Bronchial epithelial cell (primary cell): ENCODE measurements around the gene SLC47A1. TPM values are rescaled to one million over a fixed set of nuclear protein-coding genes. Genes with fewer than 3 reads are reported as not detected.
"Not testable (repeated sequence)": the region's sequence is repeated elsewhere in the genome, so short reads cannot be mapped to it uniquely, and the experiment has no call there.

Experiments used
- DNase-seq: peaks from one replicate; pipeline ENCODE4 v3.0.0-alpha.2; 2010; ENCODE audit warnings: low read depth
- FAIRE-seq: peaks from 2 replicates; lab custom pipeline; 2011; peaks lifted over from hg19 to GRCh38; lab: Jason Lieb, UNC
- H3K27me3 ChIP-seq: 2 replicates; pipeline ENCODE4 v1.5.1; 2011; ENCODE audit warnings: low read length; ENCODE audit not compliant: control insufficient read depth, insufficient read depth
- H3K36me3 ChIP-seq: 2 replicates; pipeline ENCODE4 v1.5.1; 2011; ENCODE audit warnings: low read length; ENCODE audit not compliant: control insufficient read depth, insufficient read depth
- H3K4me3 ChIP-seq: 2 replicates; pipeline ENCODE4 v1.5.1; 2011; ENCODE audit warnings: mild to moderate bottlenecking, low read depth, low read length, control low read depth
- total RNA-seq: library from RNA; depleted of rRNA; stranded (reverse); fragments of >200 nt; gene quantifications from 2 replicates; pipeline ENCODE4 v1.2.1, GENCODE V29; 2014
- TF ChIP-seq, protein P1 (sequence below): IDR thresholded peaks from 2 replicates; pipeline ENCODE4 v1.5.1; 2011; ENCODE audit warnings: mild to moderate bottlenecking, moderate library complexity, low read length, control low read depth, inconsistent platforms; ENCODE audit not compliant: insufficient read depth, severe bottlenecking

The SLC47A1 gene
- total RNA-seq, 1 donor from 2014 or later: 1.6 TPM

DNA sequence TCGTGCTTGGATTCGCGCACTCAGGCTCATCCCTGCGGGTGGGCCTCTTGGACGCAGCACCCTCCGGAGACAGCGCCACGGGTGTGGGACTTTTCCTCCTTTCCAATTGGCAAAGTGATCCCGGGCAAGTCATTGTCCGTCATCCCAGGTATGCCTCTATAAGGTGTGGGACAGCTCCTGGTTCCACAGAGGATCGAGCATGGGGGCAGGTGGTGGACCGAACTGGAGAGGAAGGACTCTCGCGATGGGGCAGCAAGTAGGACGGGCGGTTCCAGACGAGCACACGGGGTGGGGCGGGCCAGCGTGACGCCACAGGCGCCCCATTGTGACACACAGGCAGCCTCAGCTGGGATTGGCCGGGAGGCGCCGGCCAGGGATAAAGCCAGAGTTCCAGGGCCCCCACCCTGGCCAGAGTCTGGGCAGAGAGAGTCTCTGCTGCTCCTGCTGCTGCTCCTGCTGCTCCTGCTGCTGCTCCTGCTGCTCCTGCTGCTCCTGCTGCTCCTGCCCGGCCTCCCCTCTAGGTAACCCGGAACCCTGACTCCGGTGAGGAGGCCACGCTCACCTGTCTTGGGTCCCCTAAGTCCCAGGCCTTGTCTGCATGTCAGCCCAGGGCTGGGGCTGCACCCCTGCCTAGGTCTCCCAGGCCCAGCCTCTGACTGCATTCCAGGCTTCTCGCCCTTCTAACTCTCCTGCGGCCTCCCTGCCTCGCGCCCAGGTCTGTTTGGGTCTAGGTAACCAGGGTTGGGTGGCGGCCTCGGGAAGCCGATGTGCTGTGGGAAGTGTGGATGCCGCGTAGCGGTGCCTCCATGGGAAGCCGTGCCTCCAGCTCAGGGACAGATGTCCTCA, 38.5 kb upstream of the SLC47A1 start:
- Histone ChIP-seq H3K27me3 (no peaks in the 10 kb centered on the region), H3K36me3 (no peaks in the 10 kb centered on the region), H3K4me3 (no peak overlapping the region)
- no peak for FAIRE-seq
- TF ChIP-seq, protein P1, sequence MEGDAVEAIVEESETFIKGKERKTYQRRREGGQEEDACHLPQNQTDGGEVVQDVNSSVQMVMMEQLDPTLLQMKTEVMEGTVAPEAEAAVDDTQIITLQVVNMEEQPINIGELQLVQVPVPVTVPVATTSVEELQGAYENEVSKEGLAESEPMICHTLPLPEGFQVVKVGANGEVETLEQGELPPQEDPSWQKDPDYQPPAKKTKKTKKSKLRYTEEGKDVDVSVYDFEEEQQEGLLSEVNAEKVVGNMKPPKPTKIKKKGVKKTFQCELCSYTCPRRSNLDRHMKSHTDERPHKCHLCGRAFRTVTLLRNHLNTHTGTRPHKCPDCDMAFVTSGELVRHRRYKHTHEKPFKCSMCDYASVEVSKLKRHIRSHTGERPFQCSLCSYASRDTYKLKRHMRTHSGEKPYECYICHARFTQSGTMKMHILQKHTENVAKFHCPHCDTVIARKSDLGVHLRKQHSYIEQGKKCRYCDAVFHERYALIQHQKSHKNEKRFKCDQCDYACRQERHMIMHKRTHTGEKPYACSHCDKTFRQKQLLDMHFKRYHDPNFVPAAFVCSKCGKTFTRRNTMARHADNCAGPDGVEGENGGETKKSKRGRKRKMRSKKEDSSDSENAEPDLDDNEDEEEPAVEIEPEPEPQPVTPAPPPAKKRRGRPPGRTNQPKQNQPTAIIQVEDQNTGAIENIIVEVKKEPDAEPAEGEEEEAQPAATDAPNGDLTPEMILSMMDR: no peak
- DNase-seq: no peak

DNA sequence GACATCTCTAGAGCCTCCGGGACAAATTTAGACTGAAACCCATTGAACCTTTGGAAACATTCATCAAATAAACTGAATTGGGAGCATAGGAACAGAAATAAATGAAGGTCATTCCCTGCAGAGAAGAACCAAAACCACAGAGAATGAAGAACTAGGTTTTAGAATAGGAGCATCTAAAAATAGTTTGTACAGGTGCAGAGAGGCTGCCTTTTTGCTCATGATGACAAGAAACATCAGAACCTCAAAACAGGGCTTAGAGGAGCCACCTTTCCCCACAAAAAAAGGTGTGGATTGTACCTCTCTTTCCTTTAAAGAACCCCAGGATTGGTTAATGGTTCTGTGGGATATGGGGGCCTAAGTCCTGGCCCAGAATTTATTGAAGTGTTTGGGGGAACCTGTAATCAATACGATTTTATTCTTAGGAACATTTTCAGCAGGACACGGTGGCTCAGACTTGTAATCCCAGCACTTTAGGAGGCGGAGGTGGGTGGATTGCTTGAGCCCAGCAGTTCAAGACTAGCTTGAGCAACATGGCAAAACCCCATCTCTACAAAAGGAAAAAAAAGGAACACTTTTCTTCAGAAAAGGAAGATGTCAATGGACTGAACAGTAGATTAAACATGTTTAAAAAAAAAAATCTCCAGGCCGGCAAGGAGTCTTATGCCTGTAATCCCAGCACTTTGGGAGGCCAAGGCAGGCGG, 37.7 kb upstream of the SLC47A1 start:
- no peaks in the 10 kb centered on the region for H3K27me3 ChIP-seq
- no peak for DNase-seq
- no peaks in the 10 kb centered on the region for H3K36me3 ChIP-seq
- TF ChIP-seq, protein P1: no peak
- no peak for FAIRE-seq
- H3K4me3 ChIP-seq: no peak overlapping the region

DNA sequence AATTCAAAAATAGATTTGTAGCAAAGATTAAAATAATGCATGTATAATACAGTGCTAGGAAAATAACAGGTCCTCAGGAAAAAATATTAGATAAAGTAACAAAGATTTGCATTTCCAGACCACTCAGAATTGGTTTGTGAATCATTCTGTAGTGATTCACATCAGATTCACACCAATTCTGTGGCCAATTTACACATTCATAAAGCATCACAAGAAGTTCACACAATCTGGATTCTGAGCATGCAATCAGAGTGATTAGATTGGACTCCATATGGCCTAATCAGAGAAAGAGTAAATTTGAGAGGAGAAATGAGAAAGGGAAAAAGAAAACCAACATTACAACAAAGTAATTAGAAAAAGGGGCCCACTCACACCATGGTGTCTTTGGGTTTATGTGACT, 36.0 kb upstream of the SLC47A1 start:
- DNase-seq: peak; percentile 55
- TF ChIP-seq, protein P1: no peak
- no peak for FAIRE-seq

DNA sequence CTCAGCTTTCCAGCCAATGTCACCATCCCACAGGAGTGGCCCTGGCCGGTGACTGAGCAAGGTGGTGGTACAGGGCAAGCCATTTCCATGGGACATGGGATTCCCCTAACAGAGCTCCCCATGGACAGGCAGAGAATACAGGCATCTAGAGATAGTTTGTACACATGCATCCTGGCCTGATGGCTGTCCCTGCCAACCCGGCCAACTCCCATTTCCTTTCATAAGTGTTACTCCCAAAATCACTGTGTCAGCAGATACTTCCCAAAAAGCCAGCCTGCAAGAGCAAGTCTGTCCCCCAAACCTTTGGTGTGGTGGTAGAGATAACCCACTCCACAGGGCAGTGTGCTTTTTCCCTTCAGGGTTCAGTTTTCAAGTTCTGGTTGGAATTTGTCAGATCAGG, 32.4 kb upstream of the SLC47A1 start:
- DNase-seq (no peak), FAIRE-seq (no peak)
- H3K4me3 ChIP-seq: no peak overlapping the region
- H3K36me3 ChIP-seq: no peaks in the 10 kb centered on the region
- TF ChIP-seq, protein P1: no peak
- H3K27me3 ChIP-seq: no peaks in the 10 kb centered on the region

More for the DNA sequence above, 36.0 kb upstream of the SLC47A1 start:
- no peaks in the 10 kb centered on the region for H3K36me3 ChIP-seq
- no peaks in the 10 kb centered on the region for H3K27me3 ChIP-seq
- no peak overlapping the region for H3K4me3 ChIP-seq

DNA sequence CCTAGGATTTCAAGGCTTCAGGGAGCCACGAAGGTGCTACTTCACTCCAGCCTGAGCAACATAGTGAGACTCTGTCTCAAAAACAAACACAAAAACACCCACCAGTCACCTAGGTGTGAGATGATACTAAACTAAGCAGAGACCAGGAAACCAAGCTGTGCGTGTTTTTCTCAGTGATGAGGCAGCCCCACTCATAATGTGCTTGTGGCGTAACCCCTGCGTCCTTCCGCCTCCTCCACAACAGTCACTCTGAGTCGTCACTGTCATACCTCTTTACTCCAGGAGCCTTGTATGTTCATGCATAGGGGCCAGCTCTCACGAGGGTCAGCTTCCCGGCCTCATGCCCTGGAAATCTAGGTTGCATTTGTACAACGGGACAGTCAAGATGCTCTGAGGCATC, 31.1 kb upstream of the SLC47A1 start:
- DNase-seq (peak; percentile 7), FAIRE-seq (no peak)
- TF ChIP-seq, protein P1: no peak
- Histone ChIP-seq H3K27me3 (no peaks in the 10 kb centered on the region), H3K36me3 (no peaks in the 10 kb centered on the region), H3K4me3 (no peak overlapping the region)

DNA sequence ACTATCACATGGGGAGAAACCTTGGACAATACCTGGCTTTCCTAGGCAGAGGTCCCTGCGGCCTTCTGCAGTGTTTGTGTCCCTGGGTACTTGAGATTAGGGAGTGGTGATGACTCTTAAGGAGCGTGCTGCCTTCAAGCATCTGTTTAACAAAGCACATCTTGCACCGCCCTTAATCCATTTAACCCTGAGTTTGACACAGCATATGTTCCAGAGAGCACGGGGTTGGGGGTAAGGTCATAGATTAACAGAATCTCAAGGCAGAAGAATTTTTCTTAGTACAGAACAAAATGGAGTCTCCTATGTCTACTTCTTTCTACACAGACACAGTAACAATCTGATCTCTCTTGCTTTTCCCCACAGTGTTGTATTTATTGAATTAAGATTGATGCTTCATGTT, 28.1 kb upstream of the SLC47A1 start:
- DNase-seq, H3K4me3 ChIP-seq, FAIRE-seq, H3K27me3 ChIP-seq, H3K36me3 ChIP-seq: not testable (repeated sequence)
